ENCODE data around the gene TBCCD1.

- TF ChIP-seq POLR2AphosphoS5 (IDR thresholded peaks at IDR 0.05) (no peak), POLR2A (IDR thresholded peaks at IDR 0.05; ENCODE audit: low read depth) (no peak), CTCF (IDR thresholded peaks at IDR 0.05) (no peak), EP300 (IDR thresholded peaks at IDR 0.05) (no peak)
These were observed 16.7 kb upstream of the TBCCD1 start for GRCh38 chr3:186583831-186584230.

Data from esophagus muscularis mucosa (tissue), 4 donors.